SK-N-SH (cell line): ENCODE results near the gene RPL4.
"Not testable (repeated sequence)": the region's sequence is repeated elsewhere in the genome, so short reads cannot be mapped to it uniquely, and the experiment has no call there.

Experiments used
- CHD2 ChIP-seq: fragments of 150-350 bp; IDR thresholded peaks from 2 replicates; pipeline ENCODE4 v1.6.1; 2018; ENCODE audit warnings: low read length; ENCODE audit not compliant: partially characterized antibody
- CTCF ChIP-seq: fragments of 200-600 bp; sonication (generic); IDR thresholded peaks from 2 replicates; pipeline ENCODE4 v1.6.1; 2017; ENCODE audit warnings: antibody characterized with exemption, mild to moderate bottlenecking, moderate library complexity
- ELF1 ChIP-seq: IDR thresholded peaks from 2 replicates; pipeline ENCODE4 v1.4.0; 2012
- EP300 ChIP-seq, 2 experiments: IDR thresholded peaks; 2 replicates each; pipeline versions ENCODE4 v1.4.0 to v1.6.1; 2012; ENCODE audit warnings: borderline replicate concordance in 1 of 2, low read depth in 1 of 2, low read length in 1 of 2
- EZH2phosphoT487 ChIP-seq: fragments of 200-600 bp; sonication (generic); IDR thresholded peaks from 2 replicates; pipeline ENCODE4 v1.6.1; 2017; ENCODE audit warnings: low read depth, mixed run types, mild to moderate bottlenecking, antibody characterized with exemption, moderate library complexity, borderline replicate concordance
- MEF2A ChIP-seq: IDR thresholded peaks from 2 replicates; pipeline ENCODE4 v1.4.0; 2012; ENCODE audit warnings: low read depth, borderline replicate concordance
- PBX3 ChIP-seq: IDR thresholded peaks from 2 replicates; pipeline ENCODE4; 2012
- POLR2AphosphoS5 ChIP-seq: IDR thresholded peaks from 2 replicates; pipeline ENCODE4 v1.6.1; 2012; ENCODE audit warnings: low read depth, low read length
- REST ChIP-seq: IDR thresholded peaks from 2 replicates; pipeline ENCODE4 v1.6.1; 2012; ENCODE audit warnings: mild to moderate bottlenecking, low read depth, low read length, moderate library complexity
- TAF1 ChIP-seq: IDR thresholded peaks from 2 replicates; pipeline ENCODE4 v1.6.1; 2012; ENCODE audit warnings: low read depth, mild to moderate bottlenecking, low read length, moderate library complexity, borderline replicate concordance
- TCF12 ChIP-seq: IDR thresholded peaks from 2 replicates; pipeline ENCODE4 v1.4.0; 2012
- USF1 ChIP-seq: IDR thresholded peaks from 2 replicates; pipeline ENCODE4 v1.4.0; 2012; ENCODE audit warnings: low read depth, borderline replicate concordance

- not testable (repeated sequence) for TF ChIP-seq CHD2; MEF2A; EZH2phosphoT487; TCF12; USF1; TAF1; REST; PBX3; POLR2AphosphoS5; CTCF; EP300 (IDR thresholded peaks at IDR 0.05; ENCODE audit: borderline replicate concordance in 1 of 2, low read depth in 1 of 2, low read length in 1 of 2); ELF1
Measured at GRCh38 chr15:66465294-66465693, 39.4 kb downstream of the RPL4 start.
